HG02852 (cell line): Measurements from ENCODE around the gene PPIL3.

Source experiments
- ATAC-seq: cut with Tn5 transposase; IDR thresholded peaks from one replicate; pipeline ENCODE4 v1.9.1; 2021; ENCODE audit warnings: mild to moderate bottlenecking, moderate library complexity; ENCODE audit not compliant: unreplicated experiment

PPIL3 gene

DNA sequence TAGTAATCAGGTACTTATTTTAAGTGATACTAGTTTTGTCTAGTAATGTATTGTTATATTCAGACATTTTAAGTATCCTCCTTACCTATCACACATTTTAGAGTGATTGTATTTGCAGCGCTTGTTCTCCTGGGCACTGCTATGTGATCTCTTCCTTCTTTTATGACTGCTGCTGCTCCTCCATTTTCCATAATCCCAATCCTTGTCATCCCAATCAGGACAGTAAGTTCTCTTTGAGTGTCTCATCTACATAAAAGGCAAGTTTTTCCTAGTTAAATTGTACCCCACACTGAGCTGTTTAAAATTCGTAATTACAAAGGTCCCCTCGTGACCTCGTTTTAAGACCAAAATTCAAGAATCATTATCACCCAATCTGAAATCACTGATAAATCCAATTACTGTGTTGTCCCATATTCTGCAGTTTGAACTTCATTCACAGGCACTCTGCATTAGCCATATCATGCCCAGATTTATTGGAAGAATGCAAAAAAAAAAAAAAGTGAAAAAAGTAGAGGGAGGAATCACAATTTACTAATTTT lies 27.2 kb downstream of the PPIL3 start:
- no peak for ATAC-seq

DNA sequence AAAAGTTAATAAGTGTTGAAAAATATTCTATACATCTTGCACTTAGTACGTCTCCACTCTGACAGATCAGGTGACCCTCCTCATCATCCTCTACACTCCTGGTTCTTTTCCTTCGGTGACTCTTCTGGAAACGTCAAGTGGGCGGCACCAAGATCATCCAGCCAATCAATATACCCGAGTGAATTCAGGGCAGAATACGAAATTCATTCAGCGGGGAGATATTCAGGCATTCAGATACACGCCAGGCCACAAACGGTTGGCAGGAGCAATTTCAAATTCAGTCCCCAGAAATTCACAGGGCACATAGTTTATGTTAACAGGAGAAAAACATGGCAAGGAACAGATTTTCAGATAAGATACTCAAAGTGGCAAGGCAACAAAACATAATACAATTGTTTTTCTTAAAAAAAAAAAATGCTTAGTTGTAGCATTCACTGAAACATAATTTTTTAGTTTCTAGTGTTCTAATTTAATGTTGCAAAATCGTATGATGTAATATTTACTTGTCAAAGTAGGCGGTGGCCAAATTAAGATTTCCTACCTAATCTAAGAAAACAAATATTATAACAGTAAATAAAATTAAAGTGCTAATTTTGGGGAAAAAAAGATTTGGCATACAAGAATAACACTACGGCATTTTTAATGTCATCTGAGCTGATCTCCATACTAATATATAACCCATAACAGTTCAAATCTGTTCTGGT lies 28.6 kb downstream of the PPIL3 start:
- ATAC-seq = no peak

GRCh38 chr2:200856806-200857205 lies 32.1 kb downstream of the PPIL3 start:
- no peak for ATAC-seq

DNA sequence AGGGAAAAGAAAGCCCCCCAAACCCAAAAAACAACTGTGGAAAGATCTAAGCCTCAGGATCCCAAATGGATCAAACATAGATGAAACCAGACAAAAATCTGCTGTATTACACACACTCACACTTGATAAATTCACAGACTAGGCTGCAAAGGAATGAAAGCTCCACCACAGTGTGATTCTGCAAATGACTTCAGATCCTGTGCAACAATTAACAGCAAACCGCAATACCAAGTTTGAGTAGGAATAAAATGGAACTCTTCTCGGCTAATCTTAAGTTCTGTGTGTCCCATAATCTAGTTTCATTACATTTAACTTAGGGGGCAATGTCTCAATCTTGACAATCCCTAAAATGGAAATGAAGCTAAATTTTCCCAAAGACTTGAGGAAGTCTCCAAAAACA lies 36.3 kb downstream of the PPIL3 start:
- ATAC-seq = no peak

- no peak for ATAC-seq
Measured at GRCh38 chr2:200851398-200852248, 37.3 kb downstream of the PPIL3 start.

- ATAC-seq = no peak
Measured at GRCh38 chr2:200850512-200851256, 38.2 kb downstream of the PPIL3 start.

- no peak for ATAC-seq
Measured at GRCh38 chr2:200847939-200848338, 40.9 kb downstream of the PPIL3 start.

DNA sequence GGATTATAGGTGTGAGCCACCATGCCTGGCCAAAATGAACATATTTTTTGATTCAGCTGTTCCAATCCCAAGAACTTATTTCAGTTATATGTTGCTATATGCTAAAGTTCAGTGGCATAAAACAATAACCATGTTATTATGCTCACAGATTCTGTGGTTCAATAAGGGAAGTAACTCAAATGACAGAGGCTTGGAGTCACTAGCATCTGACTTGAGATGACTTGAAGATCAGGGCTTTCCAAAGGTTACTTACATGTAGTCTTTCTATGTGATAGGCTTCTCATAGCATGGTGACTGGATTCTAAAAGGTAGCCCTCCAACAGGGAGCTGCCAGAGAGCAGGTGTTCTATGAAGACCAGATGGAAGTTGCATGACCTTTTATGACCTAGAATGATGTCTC lies 41.6 kb downstream of the PPIL3 start:
- no peak for ATAC-seq

DNA sequence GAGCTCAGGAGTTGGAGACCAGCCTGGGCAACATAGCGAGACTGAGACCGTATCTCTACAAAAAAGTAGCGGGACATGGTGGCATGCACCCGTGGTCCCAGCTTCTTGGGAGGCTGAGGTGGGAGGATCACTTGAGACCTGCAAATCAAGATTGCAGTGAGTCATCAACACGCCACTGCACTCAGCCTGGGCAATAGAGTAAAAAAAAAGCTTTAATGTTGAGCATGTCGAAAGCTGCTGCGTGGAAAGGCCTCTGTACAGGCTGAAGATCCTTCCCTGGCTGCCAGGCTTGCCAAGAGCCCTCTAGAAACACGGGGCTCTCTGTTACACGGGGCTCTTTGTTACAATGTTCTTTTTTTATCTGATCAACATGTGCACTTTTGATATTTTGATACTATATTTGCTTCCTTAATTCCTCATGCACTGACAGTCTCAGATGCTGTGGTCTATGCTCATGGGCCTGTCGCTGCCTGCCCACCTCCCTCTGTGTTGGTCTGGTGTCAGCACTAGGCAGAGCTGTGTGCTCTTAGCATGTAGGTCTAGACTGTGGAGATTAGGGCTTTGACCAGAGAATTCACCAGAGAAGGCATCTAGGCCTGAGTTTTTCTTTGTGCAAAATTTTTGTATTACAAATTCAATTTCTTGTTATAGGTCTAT lies 43.1 kb downstream of the PPIL3 start:
- no peak for ATAC-seq

GRCh38 chr2:200845194-200845593 lies 43.7 kb downstream of the PPIL3 start:
- ATAC-seq = no peak

DNA sequence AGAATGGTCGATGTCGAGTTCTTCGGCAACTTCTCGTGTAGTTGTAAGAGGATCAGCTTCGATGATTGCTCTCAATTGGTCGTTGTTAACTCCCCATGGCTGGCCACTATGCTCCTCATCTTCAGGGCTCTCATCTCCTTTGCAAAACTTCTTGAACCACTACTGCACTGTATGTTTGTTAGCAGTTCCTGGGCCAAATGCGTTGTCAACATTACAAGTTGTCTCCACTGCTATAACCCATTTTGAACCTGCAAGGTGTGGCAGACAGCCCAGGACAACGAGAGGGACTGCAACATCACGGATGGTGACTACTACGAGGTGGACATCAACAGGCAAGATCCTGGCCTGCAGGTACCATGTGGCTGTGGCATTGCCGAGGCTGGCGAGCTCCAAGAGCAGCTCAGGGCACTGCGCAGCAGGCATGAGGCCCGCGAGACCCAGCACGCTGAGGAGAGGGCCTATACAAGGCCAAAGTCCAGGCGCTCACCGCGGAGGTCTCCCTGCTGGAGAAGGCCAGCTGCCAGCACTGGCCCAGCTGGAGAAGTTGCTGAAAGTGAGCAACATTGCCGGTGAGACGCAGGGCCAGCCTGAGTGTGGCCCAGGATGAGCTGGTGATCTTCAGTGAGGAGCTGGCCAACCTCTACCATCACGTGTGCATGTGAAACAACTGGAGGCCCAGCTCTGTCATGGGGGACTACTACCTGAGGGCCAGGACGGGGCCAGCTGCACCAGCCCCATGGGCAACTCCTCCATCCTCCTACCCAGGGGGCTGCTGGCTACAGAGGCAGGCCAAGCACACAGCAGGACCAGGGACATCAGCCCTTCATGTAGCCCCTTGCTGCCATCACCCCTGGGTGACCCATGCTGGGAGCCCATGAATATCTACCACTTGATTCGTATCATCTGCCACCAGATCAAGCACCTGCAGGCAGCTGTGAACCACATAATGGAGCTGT lies 44.6 kb downstream of the PPIL3 start:
- no peak for ATAC-seq

DNA sequence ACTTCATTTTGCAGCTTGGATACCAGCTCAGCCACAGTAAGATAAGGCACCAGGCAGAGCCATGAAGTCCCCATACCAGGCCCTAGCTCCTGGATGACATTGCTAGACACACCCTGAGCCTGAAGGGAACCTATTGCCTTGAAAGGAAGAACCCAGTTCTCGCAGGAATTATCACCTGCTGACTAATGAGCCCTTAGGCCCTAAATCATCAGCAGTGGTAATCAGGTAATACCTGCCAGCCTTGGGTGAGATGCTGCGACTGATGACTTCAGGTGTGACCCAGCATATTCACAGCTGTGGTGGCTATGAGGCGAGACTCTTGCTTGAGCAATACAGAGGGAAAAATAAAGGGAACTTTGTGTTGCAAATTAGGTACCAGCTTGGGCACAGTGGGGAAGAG lies 49.4 kb downstream of the PPIL3 start:
- ATAC-seq = no peak

- no peak for ATAC-seq
Measured at GRCh38 chr2:200834701-200835100, 54.2 kb downstream of the PPIL3 start.

DNA sequence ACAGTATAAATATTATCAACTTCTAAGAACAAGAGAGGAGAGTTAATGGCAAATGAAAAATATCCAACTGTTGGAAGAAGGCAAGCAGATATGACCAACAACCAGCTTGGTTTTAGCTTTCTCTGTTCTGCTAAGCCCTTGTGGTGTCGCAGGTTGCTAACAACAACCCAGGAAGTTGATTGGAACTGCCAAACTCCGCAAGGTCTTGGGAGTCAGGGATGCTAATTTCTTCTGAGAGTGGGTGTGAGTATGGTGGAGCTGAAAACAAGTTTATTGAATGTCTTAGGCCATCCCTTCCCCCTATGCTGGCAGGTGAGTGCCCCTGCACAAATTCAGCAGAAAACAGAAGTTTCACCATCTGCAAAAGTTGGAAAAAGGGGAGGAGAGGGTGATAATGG lies 59.6 kb downstream of the PPIL3 start:
- ATAC-seq = no peak

- no peak for ATAC-seq
Measured at GRCh38 chr2:200828572-200829257, 60.2 kb downstream of the PPIL3 start.

GRCh38 chr2:200828104-200828503 lies 60.8 kb downstream of the PPIL3 start:
- ATAC-seq = no peak

- no peak for ATAC-seq
Measured at GRCh38 chr2:200821686-200822245, 67.1 kb downstream of the PPIL3 start.
